ENCODE data around the gene COL16A1.

COL16A1 gene

GRCh38 chr1:31667065-31667785, 36.6 kb downstream of the COL16A1 start:
- no peak for TF ChIP-seq BCL11A (tag by site-specific recombination; IDR thresholded peaks at IDR 0.05; ENCODE audit: low read depth)
- peak; percentile 46 for TF ChIP-seq GLIS1 (tag by site-specific recombination; IDR thresholded peaks at IDR 0.05)
- TF ChIP-seq, protein P1, sequence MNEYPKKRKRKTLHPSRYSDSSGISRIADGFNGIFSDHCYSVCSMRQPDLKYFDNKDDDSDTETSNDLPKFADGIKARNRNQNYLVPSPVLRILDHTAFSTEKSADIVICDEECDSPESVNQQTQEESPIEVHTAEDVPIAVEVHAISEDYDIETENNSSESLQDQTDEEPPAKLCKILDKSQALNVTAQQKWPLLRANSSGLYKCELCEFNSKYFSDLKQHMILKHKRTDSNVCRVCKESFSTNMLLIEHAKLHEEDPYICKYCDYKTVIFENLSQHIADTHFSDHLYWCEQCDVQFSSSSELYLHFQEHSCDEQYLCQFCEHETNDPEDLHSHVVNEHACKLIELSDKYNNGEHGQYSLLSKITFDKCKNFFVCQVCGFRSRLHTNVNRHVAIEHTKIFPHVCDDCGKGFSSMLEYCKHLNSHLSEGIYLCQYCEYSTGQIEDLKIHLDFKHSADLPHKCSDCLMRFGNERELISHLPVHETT (tag by site-specific recombination; IDR thresholded peaks at IDR 0.05), result no peak
- TF ChIP-seq ZNF19 (tag by site-specific recombination; IDR thresholded peaks at IDR 0.05; ENCODE audit: low read depth), result no peak
- TF ChIP-seq ZIC2 (tag by site-specific recombination; IDR thresholded peaks at IDR 0.05), result peak; percentile 38
- no peak for TF ChIP-seq ZNF585B (tag by site-specific recombination; IDR thresholded peaks at IDR 0.05)
- TF ChIP-seq ZBTB20 (tag by site-specific recombination; IDR thresholded peaks at IDR 0.05), result no peak
- no peak for TF ChIP-seq REPIN1 (tag by site-specific recombination; IDR thresholded peaks at IDR 0.05; ENCODE audit: low read depth)
- no peak for TF ChIP-seq RBAK (tag by site-specific recombination; IDR thresholded peaks at IDR 0.05)
- no peaks in the 10 kb centered on the region for H3K9me3 ChIP-seq (ENCODE audit: control insufficient read depth, insufficient read depth, low read depth, low read length)
- no peak overlapping the region for H3K4me3 ChIP-seq (ENCODE audit: low read depth, low read length)
- H3K27ac ChIP-seq (ENCODE audit: extremely low read depth, low read depth, low read length), result no peak overlapping the region
- ChIA-PET POLR2A (interaction anchor here (1.0 to 1.5 kb wide), 2 partner anchors 34 to 122 kb away, joined by 4 read pairs; no protein-coding TSS in a partner anchor), CTCF (interaction anchor here (0.6 to 8.2 kb wide), 7 partner anchors 34 to 394 kb away, joined by 3 to 99 read pairs (median 23); no protein-coding TSS in a partner anchor)
- no peaks in the 10 kb centered on the region for H3K36me3 ChIP-seq (ENCODE audit: control insufficient read depth in 2 of 2, insufficient read depth in 1 of 2, low read length in 2 of 2)
- peaks cover 5% of the 10 kb centered on the region for H3K4me1 ChIP-seq (ENCODE audit: control insufficient read depth, insufficient read depth, low read length)

GRCh38 chr1:31666263-31666963, 37.4 kb downstream of the COL16A1 start:
- H3K9me3 ChIP-seq (ENCODE audit: control insufficient read depth, insufficient read depth, low read depth, low read length), result no peaks in the 10 kb centered on the region
- no peak overlapping the region for H3K27ac ChIP-seq (ENCODE audit: extremely low read depth, low read depth, low read length)
- CTCF ChIA-PET, result interaction anchor here (0.6 to 8.2 kb wide), 10 partner anchors 35 to 394 kb away, joined by 3 to 99 read pairs (median 12); no protein-coding TSS in a partner anchor
- H3K36me3 ChIP-seq (ENCODE audit: control insufficient read depth in 2 of 2, insufficient read depth in 1 of 2, low read length in 2 of 2), result no peaks in the 10 kb centered on the region
- peaks cover 5% of the 10 kb centered on the region for H3K4me1 ChIP-seq (ENCODE audit: control insufficient read depth, insufficient read depth, low read length)
- POLR2A ChIA-PET, result interaction anchor here (1.0 to 1.5 kb wide), 2 partner anchors 34 to 122 kb away, joined by 4 read pairs; no protein-coding TSS in a partner anchor
- no peak overlapping the region for H3K4me3 ChIP-seq (ENCODE audit: low read depth, low read length)
- no peak for TF ChIP-seq HOXA7 (CRISPR knock-in tag; IDR thresholded peaks at IDR 0.05; ENCODE audit: borderline replicate concordance)
- TF ChIP-seq ZNF571 (tag by site-specific recombination; IDR thresholded peaks at IDR 0.05), result no peak
- TF ChIP-seq ZNF785 (tag by site-specific recombination; IDR thresholded peaks at IDR 0.05), result no peak
- no peak for TF ChIP-seq ZNF626 (tag by site-specific recombination; IDR thresholded peaks at IDR 0.05)
- TF ChIP-seq, protein P2, sequence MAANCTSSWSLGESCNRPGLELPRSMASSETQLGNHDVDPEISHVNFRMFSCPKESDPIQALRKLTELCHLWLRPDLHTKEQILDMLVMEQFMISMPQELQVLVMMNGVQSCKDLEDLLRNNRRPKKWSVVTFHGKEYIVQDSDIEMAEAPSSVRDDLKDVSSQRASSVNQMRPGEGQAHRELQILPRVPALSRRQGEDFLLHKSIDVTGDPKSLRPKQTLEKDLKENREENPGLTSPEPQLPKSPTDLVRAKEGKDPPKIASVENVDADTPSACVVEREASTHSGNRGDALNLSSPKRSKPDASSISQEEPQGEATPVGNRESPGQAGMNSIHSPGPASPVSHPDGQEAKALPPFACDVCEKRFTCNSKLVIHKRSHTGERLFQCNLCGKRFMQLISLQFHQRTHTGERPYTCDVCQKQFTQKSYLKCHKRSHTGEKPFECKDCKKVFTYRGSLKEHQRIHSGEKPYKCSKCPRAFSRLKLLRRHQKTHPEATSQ (tag by site-specific recombination; IDR thresholded peaks at IDR 0.05), result no peak
- peak; percentile 75 for TF ChIP-seq ZIC2 (tag by site-specific recombination; IDR thresholded peaks at IDR 0.05)
- TF ChIP-seq ZNF2 (tag by site-specific recombination; IDR thresholded peaks at IDR 0.05), result no peak
- no peak for TF ChIP-seq ZNF23 (tag by site-specific recombination; IDR thresholded peaks at IDR 0.05; ENCODE audit: borderline replicate concordance)
- no peak for TF ChIP-seq PRDM6 (tag by site-specific recombination; IDR thresholded peaks at IDR 0.05)
- TF ChIP-seq ZNF174 (tag by site-specific recombination; IDR thresholded peaks at IDR 0.05), result no peak
- TF ChIP-seq, protein P3, sequence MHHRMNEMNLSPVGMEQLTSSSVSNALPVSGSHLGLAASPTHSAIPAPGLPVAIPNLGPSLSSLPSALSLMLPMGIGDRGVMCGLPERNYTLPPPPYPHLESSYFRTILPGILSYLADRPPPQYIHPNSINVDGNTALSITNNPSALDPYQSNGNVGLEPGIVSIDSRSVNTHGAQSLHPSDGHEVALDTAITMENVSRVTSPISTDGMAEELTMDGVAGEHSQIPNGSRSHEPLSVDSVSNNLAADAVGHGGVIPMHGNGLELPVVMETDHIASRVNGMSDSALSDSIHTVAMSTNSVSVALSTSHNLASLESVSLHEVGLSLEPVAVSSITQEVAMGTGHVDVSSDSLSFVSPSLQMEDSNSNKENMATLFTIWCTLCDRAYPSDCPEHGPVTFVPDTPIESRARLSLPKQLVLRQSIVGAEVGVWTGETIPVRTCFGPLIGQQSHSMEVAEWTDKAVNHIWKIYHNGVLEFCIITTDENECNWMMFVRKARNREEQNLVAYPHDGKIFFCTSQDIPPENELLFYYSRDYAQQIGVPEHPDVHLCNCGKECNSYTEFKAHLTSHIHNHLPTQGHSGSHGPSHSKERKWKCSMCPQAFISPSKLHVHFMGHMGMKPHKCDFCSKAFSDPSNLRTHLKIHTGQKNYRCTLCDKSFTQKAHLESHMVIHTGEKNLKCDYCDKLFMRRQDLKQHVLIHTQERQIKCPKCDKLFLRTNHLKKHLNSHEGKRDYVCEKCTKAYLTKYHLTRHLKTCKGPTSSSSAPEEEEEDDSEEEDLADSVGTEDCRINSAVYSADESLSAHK (tag by site-specific recombination; IDR thresholded peaks at IDR 0.05), result no peak
- TF ChIP-seq ZNF394 (tag by site-specific recombination; IDR thresholded peaks at IDR 0.05; ENCODE audit: borderline replicate concordance), result no peak
- TF ChIP-seq, protein P4, sequence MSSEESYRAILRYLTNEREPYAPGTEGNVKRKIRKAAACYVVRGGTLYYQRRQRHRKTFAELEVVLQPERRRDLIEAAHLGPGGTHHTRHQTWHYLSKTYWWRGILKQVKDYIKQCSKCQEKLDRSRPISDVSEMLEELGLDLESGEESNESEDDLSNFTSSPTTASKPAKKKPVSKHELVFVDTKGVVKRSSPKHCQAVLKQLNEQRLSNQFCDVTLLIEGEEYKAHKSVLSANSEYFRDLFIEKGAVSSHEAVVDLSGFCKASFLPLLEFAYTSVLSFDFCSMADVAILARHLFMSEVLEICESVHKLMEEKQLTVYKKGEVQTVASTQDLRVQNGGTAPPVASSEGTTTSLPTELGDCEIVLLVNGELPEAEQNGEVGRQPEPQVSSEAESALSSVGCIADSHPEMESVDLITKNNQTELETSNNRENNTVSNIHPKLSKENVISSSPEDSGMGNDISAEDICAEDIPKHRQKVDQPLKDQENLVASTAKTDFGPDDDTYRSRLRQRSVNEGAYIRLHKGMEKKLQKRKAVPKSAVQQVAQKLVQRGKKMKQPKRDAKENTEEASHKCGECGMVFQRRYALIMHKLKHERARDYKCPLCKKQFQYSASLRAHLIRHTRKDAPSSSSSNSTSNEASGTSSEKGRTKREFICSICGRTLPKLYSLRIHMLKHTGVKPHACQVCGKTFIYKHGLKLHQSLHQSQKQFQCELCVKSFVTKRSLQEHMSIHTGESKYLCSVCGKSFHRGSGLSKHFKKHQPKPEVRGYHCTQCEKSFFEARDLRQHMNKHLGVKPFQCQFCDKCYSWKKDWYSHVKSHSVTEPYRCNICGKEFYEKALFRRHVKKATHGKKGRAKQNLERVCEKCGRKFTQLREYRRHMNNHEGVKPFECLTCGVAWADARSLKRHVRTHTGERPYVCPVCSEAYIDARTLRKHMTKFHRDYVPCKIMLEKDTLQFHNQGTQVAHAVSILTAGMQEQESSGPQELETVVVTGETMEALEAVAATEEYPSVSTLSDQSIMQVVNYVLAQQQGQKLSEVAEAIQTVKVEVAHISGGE (tag by site-specific recombination; conservative IDR thresholded peaks at IDR 0.05; ENCODE audit: low read depth), result no peak
- no peak for TF ChIP-seq ZNF248 (tag by site-specific recombination; IDR thresholded peaks at IDR 0.05)
- no peak for TF ChIP-seq BCL11A (tag by site-specific recombination; IDR thresholded peaks at IDR 0.05; ENCODE audit: low read depth)
